Stimulated activated CD4-positive, alpha-beta T cell treated with anti-CD3 and anti-CD28 coated beads, Interleukin-15, amount 100 ng/mL, for 24 hours (primary cell): Measurements from ENCODE around the gene CLIP1.
"Not testable (repeated sequence)": the region's sequence is repeated elsewhere in the genome, so short reads cannot be mapped to it uniquely, and the experiment has no call there.

Experiments
- DNase-seq: peaks from one replicate; pipeline ENCODE4 v3.0.0-alpha.2; 2020

The CLIP1 gene

DNA sequence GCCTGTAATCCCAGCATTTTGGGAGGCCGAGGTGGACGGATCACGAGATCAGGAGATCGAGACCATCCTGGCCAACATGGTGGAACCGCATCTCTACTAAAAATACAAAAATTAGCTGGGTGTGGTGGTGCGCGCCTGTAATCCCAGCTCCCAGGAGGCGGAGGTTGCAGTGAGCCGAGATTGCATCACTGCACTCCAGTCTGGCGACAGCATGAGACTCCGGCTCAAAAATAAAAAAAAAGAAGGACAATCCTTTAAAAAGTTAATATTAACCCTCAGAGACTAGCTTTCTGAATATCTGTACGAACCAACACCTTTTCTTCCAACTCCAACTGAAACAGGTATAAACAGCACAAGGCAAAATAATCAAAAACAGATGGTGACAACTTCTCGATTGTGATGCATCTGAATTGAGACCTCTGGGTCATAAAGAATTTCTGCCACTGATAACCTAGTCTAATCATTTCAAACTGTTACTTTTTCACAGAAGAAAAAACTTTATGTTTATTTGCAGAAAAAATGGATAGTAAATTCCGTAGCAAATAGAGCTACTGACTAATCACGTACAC lies 27.8 kb downstream of the CLIP1 start:
- no peak for DNase-seq

DNA sequence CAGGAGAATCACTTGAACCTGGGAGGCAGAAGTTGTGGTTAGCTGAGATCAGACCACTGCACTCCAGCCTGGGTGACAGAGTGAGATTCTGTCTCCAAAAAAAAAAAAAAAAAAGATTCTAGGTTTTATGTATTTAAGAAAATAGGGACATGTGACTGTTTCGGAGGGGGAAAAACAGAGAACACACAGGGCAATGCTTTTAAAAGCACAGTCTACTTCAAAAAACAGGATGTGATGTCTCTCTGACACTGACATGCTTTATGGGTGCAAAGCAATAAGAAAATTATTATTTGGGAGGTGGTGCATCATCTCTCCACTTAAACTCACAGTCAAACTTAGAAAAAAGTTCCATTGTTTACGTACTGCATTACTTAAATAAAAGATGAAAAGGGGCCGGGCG lies 28.7 kb downstream of the CLIP1 start:
- DNase-seq, result no peak

DNA sequence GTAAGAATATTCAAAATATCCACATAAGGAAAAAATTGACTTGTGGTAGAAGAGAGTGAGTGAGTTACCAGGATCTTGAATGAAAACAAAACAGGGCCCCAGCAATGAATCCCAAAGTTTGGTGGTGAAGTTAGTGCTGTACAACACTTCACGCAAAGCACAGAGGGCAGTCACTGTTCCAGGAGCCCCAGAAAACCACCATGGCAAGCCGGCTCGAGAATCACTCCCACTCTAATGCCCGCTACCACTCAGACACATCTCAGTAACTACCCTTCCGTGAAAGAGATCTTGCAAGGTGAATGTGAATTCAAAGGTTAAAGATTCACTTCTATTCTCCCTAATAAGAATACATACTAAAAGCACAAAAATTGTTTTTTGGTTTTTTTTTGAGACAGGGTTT lies 30.1 kb downstream of the CLIP1 start:
- DNase-seq, result no peak

DNA sequence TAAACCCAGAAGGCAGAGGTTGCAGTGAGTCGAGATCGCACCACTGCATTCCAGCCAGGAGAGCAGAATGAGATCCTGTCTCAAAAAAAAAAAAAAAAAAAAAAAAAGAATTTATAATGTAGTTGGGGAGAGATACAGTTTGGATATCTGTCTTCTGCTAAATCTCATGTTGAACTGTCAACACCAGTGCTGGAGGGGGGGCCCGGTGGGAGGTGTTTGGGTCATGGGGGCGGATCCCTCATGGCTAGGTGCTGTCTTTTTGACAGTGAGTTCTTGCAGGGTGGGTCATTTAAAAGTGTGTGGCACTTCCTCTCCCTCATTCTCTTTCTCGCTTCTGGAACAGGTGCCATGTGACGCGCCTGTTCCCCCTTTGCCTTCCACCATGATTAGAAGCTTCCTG lies 32.8 kb downstream of the CLIP1 start:
- no peak for DNase-seq

DNA sequence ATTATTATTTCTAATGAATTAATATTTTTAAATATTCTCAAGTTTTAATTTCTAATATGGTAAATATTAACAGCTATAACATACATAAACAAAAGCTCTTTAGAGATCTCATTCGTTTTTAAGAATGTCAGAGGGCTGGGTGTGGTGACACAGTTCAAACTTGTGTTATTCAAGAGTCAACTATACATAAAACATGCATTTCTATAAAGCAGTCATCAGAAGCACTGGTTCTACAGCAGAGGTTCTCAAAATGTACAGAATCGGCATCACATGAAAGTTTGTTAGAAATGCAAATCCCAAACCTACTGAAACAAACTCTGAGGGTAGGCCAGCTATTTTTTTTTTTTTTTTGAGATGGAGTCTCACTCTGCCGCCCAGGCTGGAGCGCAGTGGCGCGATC lies 34.6 kb downstream of the CLIP1 start:
- no peak for DNase-seq

DNA sequence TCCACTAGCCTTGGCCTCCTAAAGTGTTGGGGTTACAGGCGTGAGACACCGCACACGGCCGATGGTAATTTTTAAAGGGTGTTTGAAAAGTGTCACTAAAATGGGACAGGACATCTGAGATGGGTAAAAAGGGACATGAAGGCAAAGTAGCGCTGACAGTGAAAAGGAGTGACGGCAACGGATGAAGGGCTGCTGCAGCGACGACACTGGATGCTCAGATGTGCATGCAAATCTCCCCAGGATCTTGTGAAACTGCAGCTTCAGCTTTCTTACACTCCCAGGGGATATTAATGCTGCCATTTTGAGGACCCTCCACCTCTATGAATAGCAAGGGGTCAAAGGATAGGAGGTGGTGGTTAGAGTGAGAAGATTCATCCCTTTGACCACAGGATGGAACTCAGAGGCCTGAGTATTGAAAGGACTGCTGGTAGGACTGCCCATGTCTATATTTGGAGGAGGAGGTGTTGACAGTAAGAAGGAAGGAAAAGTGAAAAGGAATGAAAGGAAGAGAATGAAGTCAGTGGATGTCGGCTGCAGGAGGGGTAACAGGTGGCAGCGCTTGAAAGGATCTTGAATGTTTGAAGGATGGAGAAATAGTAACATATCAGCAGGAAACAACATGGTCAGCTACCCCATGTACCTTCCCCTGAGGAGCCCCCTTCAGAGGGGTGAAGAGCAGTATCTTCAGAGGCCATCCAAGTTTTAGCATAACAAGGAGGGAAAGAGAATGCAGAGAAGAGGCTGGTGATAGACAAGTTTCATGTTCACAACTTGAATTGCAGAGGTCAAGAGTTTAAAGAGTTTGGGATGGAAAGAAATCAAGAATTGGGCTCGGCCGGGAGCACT lies 37.1 kb downstream of the CLIP1 start:
- no peak for DNase-seq

DNA sequence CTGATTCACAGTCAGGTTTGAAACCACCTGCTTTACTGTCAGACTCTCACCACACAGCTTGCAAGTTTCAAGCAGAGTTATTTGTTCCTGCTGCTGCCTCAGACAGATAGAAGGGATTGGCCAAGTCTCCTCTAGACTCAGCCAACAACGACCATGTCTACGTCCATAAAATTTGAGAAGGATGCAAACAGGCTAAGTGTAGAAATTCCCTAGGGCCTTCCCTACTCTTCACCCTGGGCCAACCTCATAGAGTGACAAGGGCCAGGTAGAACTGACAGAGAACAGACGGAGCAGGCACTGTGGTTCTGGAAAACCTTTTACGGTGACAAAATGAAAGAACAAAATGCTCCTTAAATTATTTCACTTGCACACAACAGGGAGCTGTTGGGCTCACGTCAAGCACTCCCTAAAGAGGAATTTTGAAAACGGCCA lies 39.5 kb downstream of the CLIP1 start:
- no peak for DNase-seq

DNA sequence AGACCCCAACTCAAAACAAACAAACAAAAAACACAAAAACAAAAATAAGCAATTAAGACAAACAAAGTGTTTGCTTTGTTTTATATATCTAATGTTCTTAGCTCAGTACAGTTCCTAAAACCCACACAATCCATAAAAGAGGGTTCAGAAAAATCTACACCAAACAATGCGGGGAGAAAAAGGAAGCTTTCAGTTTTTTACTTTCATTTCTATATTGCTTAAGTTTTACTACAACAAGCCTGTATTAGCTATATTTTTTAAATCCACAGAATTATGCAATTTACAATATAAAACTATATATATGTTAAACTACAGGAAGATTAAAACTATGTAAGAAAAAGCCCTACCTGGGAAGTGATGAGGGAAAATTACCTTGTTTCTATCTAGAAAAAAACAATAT lies 41.4 kb downstream of the CLIP1 start:
- no peak for DNase-seq

DNA sequence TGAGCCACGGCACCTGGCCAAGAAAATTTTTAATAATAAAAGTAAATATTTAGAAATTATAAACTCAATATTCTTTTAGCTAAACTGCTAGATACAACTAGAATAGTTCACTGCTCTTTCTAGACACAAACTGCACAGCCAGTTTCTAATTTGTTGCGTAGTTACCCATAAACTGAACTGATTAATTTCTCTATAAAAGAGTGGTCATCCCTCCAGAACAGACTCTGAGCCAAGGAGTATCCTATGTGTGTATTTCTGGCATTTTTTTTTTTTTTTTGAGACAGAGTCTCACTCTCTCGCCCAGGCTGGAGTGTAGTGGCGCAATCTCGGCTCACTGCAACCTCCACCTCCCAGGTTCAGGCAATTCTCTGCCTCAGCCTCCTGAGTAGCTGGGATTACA lies 45.7 kb downstream of the CLIP1 start:
- not testable (repeated sequence) for DNase-seq

DNA sequence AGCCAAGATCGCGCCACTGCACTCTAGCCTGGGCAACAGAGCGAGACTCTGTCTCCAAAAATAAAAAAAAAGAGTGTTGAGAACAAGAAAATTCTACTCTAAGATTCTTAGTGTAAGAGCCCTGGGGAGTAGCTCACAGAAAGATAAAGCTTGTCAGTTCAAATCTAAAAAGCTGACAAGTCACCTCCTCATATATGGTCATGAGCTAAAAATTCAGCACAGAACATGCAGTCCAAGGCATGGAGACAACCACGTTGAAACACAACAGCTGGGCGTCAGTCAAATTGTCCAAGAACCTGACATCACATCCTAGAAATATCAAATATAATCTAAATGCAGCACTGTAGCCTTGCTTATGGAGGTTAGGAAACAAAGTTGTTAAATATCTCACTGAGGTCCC lies 47.8 kb downstream of the CLIP1 start:
- no peak for DNase-seq

DNA sequence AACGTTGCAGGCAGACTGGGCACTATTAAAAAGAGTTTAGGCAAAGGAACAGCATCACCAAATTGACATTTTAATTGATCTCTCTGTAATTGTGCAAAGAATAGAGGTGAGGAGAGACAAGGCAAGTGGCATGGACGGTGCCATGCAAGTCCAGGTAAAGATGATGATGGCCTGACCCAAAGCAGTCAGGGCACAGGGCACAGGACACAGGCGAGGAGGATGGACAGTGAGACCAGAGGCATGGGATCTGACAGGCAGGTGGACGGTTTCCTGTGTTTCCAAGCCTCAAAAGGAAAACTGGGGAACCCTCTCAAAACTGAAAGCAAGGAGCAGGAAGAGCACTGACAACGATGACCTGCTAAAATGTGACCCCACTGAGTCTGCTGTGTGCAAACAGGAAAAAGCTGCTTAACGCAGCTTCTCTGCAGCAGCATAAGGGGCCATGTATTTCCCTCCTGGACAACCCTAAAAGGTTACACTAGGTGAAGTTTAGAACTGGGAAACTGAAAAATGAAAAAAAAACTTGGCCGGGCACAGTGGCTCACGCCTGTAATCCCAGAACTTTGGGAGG lies 50.9 kb downstream of the CLIP1 start:
- no peak for DNase-seq

DNA sequence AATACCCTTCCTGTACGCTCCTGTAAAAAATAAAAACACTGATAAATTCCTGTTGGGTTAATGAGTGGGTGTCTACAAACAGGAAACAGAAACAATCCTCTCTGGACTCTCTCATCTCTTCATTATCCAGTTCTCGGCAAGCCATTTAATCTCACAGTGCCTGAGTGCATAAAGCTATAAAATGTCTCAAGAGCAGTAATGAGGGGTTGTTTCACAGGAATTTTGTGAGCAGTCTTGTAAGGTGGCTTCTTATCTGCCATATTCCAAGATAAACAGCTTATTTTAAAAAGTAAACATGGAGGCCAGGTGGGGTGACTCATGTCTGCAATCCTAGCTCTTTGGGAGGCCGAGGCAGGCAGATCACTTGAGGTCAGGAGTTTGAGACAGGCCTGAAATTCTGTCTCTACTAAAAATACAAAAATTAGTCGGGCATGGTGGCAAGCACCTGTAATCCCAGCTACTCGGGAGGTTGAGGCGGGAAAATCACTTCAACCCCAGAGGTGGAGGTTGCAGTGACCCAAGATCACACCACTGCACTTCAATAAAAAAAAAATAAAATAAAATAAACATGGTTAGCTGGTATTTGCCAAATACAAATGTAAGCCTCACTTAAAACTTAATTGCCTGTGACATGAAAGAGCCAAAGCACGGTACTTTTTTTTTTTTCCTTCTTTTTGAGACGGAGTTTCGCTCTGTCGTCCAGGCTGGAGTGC lies 54.0 kb downstream of the CLIP1 start:
- DNase-seq, result no peak

DNA sequence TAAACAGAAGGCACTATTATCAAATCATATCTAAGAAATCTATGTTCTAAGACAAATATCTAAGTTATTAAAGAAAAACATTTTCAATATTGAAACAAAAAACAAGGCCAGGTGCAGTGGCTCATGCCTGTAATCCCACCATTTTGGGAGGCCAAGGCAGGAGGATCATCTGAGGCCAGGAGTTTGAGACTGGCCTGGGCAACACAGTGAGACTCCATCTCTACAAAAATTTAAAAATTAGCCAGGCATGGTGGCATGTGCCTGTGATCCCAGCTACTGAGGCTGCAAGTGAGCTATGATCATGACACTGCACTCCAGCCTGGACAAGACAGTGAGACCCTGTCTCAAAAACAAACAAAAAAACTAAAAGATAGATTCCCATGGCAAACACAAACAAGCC lies 54.8 kb downstream of the CLIP1 start:
- not testable (repeated sequence) for DNase-seq

DNA sequence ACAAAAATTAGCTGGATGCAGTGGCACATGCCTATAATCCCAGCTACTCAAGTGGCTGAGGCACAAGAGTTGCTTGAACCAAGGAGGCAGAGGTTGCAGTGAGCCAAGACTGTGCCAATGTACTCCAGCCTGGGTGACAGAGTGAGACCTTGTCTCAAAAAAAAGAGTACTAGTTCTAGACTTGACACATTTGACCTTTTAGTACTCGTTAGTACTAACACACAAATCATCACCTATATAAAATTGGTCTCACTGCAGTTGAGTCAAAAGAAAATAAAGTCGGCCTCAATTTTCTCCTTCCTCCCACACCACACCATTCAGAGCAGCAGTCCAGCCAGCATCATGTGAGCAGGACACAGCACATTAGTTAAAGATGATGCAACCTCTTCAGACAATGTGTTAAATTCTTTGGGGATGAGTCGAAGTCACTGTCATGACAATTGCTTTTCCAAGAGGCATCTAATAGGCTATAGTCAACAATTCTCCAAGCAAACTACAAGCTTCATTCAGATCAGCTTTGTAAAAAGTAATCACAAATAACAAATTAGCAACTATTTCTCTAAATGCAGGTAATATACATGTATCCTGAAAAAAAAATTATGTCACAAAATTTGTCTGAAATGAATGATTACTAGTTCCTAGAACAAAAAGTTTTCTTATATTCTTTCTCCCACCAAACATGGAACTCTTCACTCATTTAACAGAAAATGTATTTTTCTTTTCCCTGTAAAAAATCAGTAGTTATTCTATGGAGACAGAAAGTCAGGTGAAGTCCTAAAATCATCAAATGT lies 55.6 kb downstream of the CLIP1 start:
- DNase-seq, result no peak

DNA sequence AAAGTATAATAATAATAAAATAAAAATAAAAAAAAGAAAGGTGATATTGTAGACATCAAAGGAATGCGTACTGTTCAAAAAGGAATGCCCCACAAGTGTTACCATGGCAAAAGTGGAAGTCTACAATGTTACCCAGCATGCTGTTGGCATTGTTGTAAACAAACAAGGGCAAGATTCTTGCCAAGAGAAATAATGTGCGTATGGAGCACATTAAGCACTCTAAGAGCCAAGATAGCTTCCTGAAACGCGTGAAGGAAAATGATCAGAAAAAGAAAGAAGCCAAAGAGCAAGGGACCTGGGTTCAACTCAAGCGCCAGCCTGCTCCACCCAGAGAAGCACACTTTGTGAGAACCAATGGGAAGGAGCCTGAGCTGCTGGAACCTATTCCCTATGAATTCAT lies 57.2 kb downstream of the CLIP1 start:
- DNase-seq, result not testable (repeated sequence)

DNA sequence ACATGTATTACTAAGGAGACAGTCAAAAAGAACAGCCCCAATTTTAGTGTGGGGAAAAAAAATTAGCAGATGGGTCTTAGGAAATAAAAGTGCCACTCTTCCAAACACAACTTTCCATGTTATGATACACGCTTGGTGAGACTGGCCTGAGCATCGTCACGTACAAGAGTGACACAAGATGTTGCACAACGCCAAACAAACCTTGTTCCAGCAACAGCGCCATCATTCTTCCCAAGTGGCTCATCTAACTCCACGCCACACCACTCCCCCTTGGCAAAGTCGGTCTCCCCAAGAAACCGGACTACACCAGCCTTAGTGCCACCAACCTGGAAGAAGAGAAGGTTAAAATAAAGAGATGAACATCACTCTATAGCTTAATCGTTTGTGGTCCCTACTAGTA lies 58.7 kb downstream of the CLIP1 start:
- no peak for DNase-seq

DNA sequence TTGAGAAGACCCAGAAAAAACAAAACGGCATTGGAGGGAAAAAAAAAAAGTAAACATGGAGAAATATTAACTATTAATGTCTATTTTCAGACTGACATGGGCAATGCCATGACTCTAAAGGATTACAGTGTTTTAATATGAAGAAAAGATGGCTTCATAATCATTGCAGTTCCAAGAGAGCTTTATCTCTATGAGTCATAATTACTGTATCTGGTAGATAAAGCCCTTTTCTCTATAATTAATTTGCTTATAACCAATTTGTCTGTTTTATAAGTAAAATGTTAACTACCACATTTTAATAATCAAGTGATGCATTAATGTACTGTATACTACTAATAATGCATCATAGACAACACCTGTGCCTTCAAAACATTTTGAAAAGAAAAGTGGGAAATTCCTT lies 59.7 kb downstream of the CLIP1 start:
- no peak for DNase-seq

DNA sequence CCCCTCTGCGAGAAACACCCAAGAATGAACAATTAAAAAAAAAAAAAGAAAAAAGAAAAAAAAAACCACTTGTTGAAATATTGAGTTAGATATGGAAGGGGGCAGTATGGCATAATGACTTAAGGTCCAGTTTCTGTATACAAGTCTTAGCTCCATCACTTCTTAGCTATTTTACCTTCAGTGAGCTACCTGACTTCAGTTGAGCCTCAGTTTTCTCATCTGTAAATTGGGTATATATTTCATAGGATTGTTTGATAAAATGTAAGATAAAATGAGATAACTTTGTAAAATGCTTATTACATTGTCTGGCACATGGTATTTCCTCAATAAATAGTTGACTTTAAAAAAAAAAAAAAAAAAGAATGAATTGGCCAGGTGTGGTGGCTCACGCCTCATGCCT lies 64.1 kb downstream of the CLIP1 start:
- not testable (repeated sequence) for DNase-seq

DNA sequence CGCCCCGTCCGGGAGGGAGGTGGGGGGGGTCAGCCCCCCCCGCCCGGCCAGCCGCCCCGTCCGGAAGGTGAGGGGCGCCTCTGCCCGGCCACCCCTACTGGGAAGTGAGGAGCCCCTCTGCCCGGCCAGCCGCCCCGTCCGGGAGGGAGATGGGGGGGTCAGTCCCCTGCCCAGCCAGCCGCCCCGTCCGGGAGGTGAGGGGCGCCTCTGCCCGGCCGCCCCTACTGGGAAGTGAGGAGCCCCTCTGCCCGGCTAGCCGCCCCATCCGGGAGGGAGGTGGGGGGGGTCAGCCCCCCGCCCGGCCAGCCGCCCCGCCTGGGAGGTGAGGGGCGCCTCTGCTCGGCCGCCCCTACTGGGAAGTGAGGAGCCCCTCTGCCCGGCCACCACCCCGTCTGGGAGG lies 64.9 kb downstream of the CLIP1 start:
- not testable (repeated sequence) for DNase-seq

DNA sequence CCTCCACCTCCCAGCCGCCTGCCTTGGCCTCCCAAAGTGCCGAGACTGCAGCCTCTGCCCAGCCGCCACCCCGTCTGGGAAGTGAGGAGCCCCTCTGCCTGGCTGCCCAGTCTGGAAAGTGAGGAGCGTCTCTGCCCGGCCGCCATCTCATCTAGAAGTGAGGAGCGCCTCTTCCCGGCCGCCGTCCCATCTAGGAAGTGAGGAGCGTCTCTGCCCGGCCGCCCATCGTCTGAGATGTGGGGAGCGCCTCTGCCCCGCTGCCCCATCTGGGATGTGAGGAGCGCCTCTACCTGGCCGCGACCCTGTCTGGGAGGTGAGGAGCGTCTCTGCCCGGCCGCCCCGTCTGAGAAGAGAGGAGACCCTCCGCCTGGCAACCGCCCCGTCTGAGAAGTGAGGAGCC lies 65.5 kb downstream of the CLIP1 start:
- DNase-seq, result not testable (repeated sequence)

DNA sequence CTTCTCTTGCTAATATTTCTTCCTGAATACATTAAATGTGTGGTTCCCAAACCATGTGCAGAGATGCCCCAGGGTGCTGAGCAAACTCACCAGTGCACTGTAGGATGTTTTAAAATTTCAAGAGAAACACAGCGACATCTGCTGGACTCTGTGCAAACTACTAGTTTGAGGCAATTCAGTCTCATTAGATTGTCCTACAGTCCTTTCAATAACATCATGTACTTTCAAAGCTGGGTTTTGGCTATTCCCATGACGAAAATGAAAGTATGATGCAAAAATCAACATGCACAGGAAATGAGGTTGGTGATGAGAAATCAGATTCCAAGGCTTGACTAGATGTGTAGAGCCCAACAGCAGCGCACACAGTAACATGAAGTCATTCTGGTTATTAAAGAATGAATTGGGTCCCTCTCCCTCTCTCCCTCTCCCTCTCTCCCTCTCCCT lies 66.3 kb downstream of the CLIP1 start:
- peak; percentile 60 for DNase-seq

DNA sequence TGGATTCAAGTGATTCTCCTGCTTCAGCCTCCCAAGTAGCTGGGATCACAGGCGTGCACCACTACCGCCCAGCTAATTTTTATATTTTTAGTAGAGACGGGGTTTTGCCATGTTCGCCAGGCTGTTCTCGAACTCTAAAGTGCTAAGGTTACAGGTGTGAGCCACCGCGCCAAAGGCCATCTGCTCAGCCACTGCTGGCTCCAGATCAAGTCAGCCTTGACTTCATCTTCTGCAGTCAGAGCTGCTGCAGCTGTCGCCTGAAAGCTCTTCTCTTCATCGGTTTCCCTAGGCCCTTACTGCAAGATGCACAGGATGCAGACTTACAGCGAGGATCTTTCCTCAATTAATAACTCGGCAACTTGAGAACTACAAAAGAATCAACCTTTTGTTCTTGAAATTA lies 66.8 kb downstream of the CLIP1 start:
- no peak for DNase-seq
